ENCODE results near the gene COX5A. TPM values are rescaled to one million over a fixed set of nuclear protein-coding genes. Genes with fewer than 3 reads are reported as not detected.
"Not testable (repeated sequence)": the region's sequence is repeated elsewhere in the genome, so short reads cannot be mapped to it uniquely, and the experiment has no call there.

COX5A gene
- total RNA-seq, 1 donor, result 63.0 TPM

GRCh38 chr15:74903676-74904075, 34.2 kb downstream of the COX5A start:
- TF ChIP-seq, protein P1, sequence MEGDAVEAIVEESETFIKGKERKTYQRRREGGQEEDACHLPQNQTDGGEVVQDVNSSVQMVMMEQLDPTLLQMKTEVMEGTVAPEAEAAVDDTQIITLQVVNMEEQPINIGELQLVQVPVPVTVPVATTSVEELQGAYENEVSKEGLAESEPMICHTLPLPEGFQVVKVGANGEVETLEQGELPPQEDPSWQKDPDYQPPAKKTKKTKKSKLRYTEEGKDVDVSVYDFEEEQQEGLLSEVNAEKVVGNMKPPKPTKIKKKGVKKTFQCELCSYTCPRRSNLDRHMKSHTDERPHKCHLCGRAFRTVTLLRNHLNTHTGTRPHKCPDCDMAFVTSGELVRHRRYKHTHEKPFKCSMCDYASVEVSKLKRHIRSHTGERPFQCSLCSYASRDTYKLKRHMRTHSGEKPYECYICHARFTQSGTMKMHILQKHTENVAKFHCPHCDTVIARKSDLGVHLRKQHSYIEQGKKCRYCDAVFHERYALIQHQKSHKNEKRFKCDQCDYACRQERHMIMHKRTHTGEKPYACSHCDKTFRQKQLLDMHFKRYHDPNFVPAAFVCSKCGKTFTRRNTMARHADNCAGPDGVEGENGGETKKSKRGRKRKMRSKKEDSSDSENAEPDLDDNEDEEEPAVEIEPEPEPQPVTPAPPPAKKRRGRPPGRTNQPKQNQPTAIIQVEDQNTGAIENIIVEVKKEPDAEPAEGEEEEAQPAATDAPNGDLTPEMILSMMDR (IDR thresholded peaks at IDR 0.05; ENCODE audit: insufficient read depth, low read length), result no peak
- DNase-seq (ENCODE audit: low read depth), result no peak
- H3K4me3 ChIP-seq (ENCODE audit: low read depth, low read length), result no peak overlapping the region

DNA sequence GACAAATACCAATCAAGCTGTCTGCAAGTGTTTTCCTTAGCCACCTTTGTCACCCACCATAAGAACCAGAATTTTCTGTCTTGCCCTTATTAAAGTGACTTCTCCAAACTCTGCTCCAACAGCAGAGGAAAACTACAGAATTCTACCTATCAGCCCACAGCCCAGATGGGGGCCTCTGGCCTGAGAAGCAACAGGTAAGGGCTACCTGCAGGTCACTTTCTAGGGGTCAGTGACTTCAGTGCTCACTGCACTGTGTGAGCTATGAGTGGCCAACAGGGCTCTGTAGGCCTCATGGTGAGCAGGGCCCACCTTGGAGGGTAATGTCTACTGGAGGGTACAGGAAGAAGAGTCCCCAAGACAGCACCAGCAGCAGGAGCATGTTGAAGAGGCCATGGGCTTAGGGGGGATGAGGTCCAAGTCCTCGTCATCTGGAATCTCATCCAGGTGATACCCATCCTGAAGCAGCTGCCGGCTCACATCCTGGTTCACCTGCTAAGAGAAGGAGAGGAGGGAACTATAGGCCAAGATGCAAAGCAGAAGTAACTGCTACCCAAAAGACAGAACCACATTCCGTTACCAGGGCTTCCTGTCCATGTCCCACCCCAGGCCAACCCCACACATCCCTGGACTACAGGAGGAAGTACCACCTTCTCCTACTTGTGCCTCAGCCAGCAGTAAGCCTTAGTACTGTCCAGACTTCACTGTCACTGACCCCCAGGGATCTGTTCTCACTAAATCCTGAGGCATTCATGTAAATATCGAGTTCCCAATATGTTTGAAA, 35.4 kb downstream of the COX5A start:
- no peak overlapping the region for H3K4me3 ChIP-seq (ENCODE audit: low read depth, low read length)
- DNase-seq (ENCODE audit: low read depth), result no peak
- TF ChIP-seq, protein P1 (IDR thresholded peaks at IDR 0.05; ENCODE audit: insufficient read depth, low read length), result no peak

GRCh38 chr15:74901612-74902063, 36.2 kb downstream of the COX5A start:
- no peak overlapping the region for H3K4me3 ChIP-seq (ENCODE audit: low read depth, low read length)
- TF ChIP-seq, protein P1 (IDR thresholded peaks at IDR 0.05; ENCODE audit: insufficient read depth, low read length), result peak; percentile 89
- DNase-seq (ENCODE audit: low read depth), result peak; percentile 67

- H3K4me3 ChIP-seq (ENCODE audit: low read depth, low read length), result no peak overlapping the region
- TF ChIP-seq, protein P1 (IDR thresholded peaks at IDR 0.05; ENCODE audit: insufficient read depth, low read length), result no peak
- no peak for DNase-seq (ENCODE audit: low read depth)
Measured at GRCh38 chr15:74897300-74897701, 40.6 kb downstream of the COX5A start.

DNA sequence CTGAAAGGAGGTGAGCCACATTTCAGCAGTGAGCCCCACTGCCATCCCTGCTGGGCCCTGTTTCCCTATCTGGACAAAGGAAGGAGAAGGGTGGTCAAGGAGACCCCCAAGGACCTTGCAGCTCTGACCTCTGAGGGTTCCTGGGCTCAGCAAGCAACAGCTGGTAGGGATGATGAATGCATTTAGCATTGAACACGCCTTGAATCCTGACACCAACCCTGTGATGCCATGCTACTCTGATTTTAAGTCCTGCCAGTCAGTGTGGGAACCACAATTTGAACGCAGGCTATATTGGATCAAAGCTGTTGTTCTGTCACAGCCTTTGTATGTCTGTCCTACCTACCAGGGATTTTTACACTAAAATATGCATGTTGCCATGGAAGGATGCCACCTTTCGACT, 41.6 kb downstream of the COX5A start:
- TF ChIP-seq, protein P1 (IDR thresholded peaks at IDR 0.05; ENCODE audit: insufficient read depth, low read length), result no peak
- no peak for DNase-seq (ENCODE audit: low read depth)
- no peak overlapping the region for H3K4me3 ChIP-seq (ENCODE audit: low read depth, low read length)

- no peak overlapping the region for H3K4me3 ChIP-seq (ENCODE audit: low read depth, low read length)
- no peak for DNase-seq (ENCODE audit: low read depth)
- TF ChIP-seq, protein P1 (IDR thresholded peaks at IDR 0.05; ENCODE audit: insufficient read depth, low read length), result no peak
Measured at GRCh38 chr15:74895830-74896229, 42.0 kb downstream of the COX5A start.

- DNase-seq (ENCODE audit: low read depth); H3K4me3 ChIP-seq (ENCODE audit: low read depth, low read length): not testable (repeated sequence)
Measured at GRCh38 chr15:74894383-74894782, 43.5 kb downstream of the COX5A start.
